Measurements from ENCODE around the gene KCTD6. TPM values are rescaled to one million over a fixed set of nuclear protein-coding genes. Genes with fewer than 3 reads are reported as not detected.
"Not testable (repeated sequence)": the region's sequence is repeated elsewhere in the genome, so short reads cannot be mapped to it uniquely, and the experiment has no call there.

The KCTD6 gene
- total and polyA plus RNA-seq, 7 donors = 4.6 to 25.3 (median 12.0) TPM

DNA sequence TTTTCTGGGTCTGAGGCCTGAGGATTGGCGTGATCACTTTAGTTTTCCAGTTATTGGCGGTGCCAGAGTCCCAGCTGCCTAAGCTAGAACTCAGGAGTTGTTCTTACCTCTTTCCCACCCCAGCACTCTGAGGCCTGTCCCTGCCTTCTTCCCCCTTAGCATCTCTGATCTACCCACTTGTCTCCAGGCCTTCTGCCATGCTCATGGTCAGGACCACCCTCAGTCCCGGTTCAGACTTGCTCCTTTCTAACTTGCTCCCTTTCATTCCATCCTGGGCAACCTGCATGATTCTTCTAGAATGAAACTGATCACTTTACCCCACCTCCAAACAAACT is 29.4 kb downstream of the KCTD6 start:
- WGBS, 2 donors = 95 to 98% methylated on average over 3 of the region's 3 CpGs
- intact Hi-C loops (cut with DNase I) = no loop called here

GRCh38 chr3:58521917-58522631 is 30.2 kb downstream of the KCTD6 start:
- Histone ChIP-seq H3K27me3 (no peaks in the 10 kb centered on the region), H3K36me3 (peaks cover 12 to 97% (median 31%) of the 10 kb centered on the region in 4 donors), H3K4me3 (no peak overlapping the region), H3K4me1 (no peaks in the 10 kb centered on the region), H3K27ac (no peak overlapping the region), H3K9me3 (no peaks in the 10 kb centered on the region)
- intact Hi-C loops (cut with DNase I) = no loop called here
- no peak for TF ChIP-seq POLR2A (IDR thresholded peaks at IDR 0.05)
- WGBS, 2 donors = 86 to 87% methylated on average over 10 of the region's 10 CpGs
- DNase-seq = no peak

More for the DNA sequence above, 29.4 kb downstream of the KCTD6 start:
- Histone ChIP-seq H3K27ac (no peak overlapping the region), H3K4me1 (no peaks in the 10 kb centered on the region), H3K9me3 (no peaks in the 10 kb centered on the region), H3K27me3 (no peaks in the 10 kb centered on the region), H3K36me3 (peaks cover 17 to 97% (median 38%) of the 10 kb centered on the region in 4 donors), H3K4me3 (no peak overlapping the region)
- no peak for TF ChIP-seq CTCF (IDR thresholded peaks at IDR 0.05)
- TF ChIP-seq POLR2AphosphoS5 (IDR thresholded peaks at IDR 0.05) = no peak
- TF ChIP-seq POLR2A (IDR thresholded peaks at IDR 0.05) = no peak
- TF ChIP-seq EP300 (IDR thresholded peaks at IDR 0.05) = no peak
- DNase-seq = no peak

DNA sequence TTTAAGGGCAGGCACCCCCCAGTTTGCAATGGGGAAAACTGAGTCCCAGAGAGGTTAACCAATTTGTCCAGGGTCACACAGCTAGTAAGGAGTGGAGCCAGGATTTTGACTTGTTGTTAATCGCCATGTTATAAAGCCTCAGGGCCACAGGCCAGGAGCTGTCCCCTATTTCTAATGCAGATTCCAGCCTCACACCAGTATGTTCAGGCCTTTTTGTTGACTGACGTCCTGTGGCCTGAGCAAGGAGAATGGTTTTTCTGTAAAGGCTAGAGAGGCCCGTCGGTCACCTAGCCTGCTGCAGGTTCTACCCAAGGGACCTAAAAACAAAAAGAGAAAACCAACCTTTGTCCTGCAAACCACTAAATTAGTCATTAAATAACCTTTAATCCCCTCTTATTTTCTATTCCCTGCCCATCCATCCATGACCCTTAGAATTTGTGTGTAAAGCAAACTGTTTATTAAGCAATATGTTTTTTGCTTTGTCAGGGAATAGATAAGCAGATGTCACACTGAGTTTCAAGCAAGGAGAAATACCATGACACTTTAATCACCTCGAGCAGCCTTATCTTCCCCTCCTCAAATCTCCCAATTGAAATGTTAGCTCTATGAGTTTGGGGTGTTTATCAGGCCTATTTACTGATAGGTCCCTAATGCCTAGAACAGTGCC is 31.0 kb downstream of the KCTD6 start:
- DNase-seq = no peak
- H3K36me3 ChIP-seq = peaks cover 12 to 97% (median 29%) of the 10 kb centered on the region in 4 donors
- no peaks in the 10 kb centered on the region for H3K4me1 ChIP-seq
- no peak for TF ChIP-seq EP300 (IDR thresholded peaks at IDR 0.05)
- TF ChIP-seq POLR2A (IDR thresholded peaks at IDR 0.05) = no peak
- no peak for TF ChIP-seq CTCF (IDR thresholded peaks at IDR 0.05)
- no peak for TF ChIP-seq POLR2AphosphoS5 (IDR thresholded peaks at IDR 0.05)
- H3K9me3 ChIP-seq = no peaks in the 10 kb centered on the region
- no peak overlapping the region for H3K27ac ChIP-seq
- H3K4me3 ChIP-seq = no peak overlapping the region
- no peaks in the 10 kb centered on the region for H3K27me3 ChIP-seq
- WGBS, 2 donors = 87 to 95% methylated on average over 5 of the region's 5 CpGs
- intact Hi-C loops (cut with DNase I) = no loop called here

DNA sequence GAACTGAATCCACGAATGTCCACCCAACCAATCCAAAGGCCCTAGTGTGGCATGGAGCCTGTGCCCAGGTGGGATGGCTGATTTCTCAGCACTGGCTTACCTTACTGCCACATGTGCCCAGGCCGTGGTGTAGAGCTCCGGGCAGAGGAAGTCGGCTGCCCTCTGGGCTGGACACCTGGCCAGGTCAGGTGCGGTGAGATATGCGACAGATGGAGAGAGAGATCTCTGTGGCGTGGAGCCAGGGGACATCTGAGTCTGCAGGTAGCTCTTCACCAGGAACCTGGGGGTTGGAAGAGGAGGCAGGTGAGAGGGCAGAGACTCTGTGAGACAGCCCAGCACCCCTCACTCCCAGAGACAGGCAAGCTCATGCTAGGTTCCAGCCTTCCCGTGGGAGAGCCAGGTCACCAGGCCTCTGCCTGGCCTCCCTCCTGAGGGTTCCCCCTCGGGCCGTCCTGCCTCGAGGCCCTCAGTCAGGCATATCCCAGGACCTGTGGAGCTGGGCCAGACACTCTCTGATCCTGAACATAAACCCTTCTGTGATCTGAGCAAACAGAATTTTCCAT is 32.5 kb downstream of the KCTD6 start:
- no peak for DNase-seq
- Histone ChIP-seq H3K4me3 (no peak overlapping the region), H3K4me1 (peaks cover 0 to 6% (median 2%) of the 10 kb centered on the region in 4 donors), H3K27ac (no peak overlapping the region), H3K9me3 (no peaks in the 10 kb centered on the region), H3K36me3 (peaks cover 12 to 96% (median 28%) of the 10 kb centered on the region in 4 donors), H3K27me3 (no peaks in the 10 kb centered on the region)
- WGBS, 2 donors = 94 to 95% methylated on average over 11 of the region's 11 CpGs
- no peak for TF ChIP-seq EP300 (IDR thresholded peaks at IDR 0.05)
- intact Hi-C loops (cut with DNase I) = no loop called here

- Histone ChIP-seq H3K4me3 (no peak overlapping the region), H3K27ac (no peak overlapping the region), H3K4me1 (peaks cover 0 to 6% (median 2%) of the 10 kb centered on the region in 4 donors), H3K36me3 (peaks cover 12 to 96% (median 19%) of the 10 kb centered on the region in 4 donors), H3K9me3 (no peaks in the 10 kb centered on the region), H3K27me3 (no peaks in the 10 kb centered on the region)
- intact Hi-C loops (cut with DNase I) = no loop called here
- DNase-seq = no peak
- no peak for TF ChIP-seq POLR2AphosphoS5 (IDR thresholded peaks at IDR 0.05)
- no peak for TF ChIP-seq CTCF (IDR thresholded peaks at IDR 0.05)
- no peak for TF ChIP-seq POLR2A (IDR thresholded peaks at IDR 0.05)
- TF ChIP-seq EP300 (IDR thresholded peaks at IDR 0.05) = no peak
- 81 to 85% methylated on average over 7 of the region's 7 CpGs for WGBS, 2 donors
These were observed 34.6 kb downstream of the KCTD6 start for GRCh38 chr3:58526515-58526957.

DNA sequence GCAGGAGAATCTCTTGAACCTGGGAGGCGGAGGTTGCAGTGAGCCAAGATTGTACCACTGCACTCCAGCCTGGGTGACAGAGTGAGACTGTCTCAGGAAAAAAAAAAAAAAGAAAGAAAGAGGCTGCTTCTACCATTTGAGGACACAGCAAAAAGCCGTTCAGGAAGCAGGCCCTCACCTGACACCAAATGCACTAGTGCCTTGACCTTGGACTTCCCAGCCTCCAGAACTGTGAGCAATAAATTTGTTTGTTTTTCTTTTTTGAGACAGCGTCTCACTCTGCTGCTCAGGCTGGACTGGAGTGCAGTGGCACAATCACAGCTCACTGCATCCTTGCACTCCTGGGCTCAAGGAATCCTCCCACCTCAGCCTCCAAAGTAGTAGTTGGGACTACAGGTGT is 35.5 kb downstream of the KCTD6 start:
- WGBS, 2 donors = 78 to 89% methylated on average over 3 of the region's 3 CpGs

More for the DNA sequence above, 35.5 kb downstream of the KCTD6 start:
- H3K9me3 ChIP-seq; H3K4me3 ChIP-seq; H3K4me1 ChIP-seq; DNase-seq; intact Hi-C loops (cut with DNase I); H3K27me3 ChIP-seq; H3K27ac ChIP-seq: not testable (repeated sequence)
- H3K36me3 ChIP-seq = peaks cover 3 to 93% (median 20%) of the 10 kb centered on the region in 4 donors
